Tibial nerve (tissue), 3 donors: ENCODE results near the gene FAM50A.

Experiments
- CTCF ChIP-seq, 5 experiments: fragments of 200-600 bp in 3 of 5; fragments of 450-650 bp in 2 of 5; sonication (generic) in 3 of 5; IDR thresholded peaks; one replicate each; pipeline ENCODE4 v1.5.1; 2016 to 2019; ENCODE audit warnings: antibody characterized with exemption in 5 of 5, mild to moderate bottlenecking in 3 of 5, moderate library complexity in 2 of 5
- POLR2A ChIP-seq, 2 donors: fragments of 450-650 bp; IDR thresholded peaks; one replicate each; pipeline ENCODE4 v1.6.1; 2017; ENCODE audit warnings: antibody characterized with exemption in 2 of 2, mild to moderate bottlenecking in 2 of 2, moderate library complexity in 2 of 2

GRCh38 chrX:154446430-154446829 lies 2.5 kb downstream of the FAM50A start:
- TF ChIP-seq POLR2A (IDR thresholded peaks at IDR 0.05), result no peak
- TF ChIP-seq CTCF (IDR thresholded peaks at IDR 0.05), result no peak
